MM.1S (cell line): ENCODE measurements around the gene CFB.

Source experiments
- DNase-seq: peaks from one replicate; pipeline ENCODE4 v3.0.0-alpha.2; 2015
- H2AFZ ChIP-seq: fragments of 300-600 bp; sonication (generic); 2 replicates; pipeline ENCODE4 v1.6.0; 2016; ENCODE audit warnings: antibody characterized with exemption, low read length
- H3F3A ChIP-seq: fragments of 300-600 bp; sonication (generic); 2 replicates; pipeline ENCODE4 v1.6.1; 2016; ENCODE audit warnings: mild to moderate bottlenecking, antibody characterized with exemption, low read length, moderate library complexity, mixed read lengths; ENCODE audit not compliant: insufficient read depth
- H3K27ac ChIP-seq: fragments of 300-600 bp; sonication (generic); 2 replicates; pipeline ENCODE4 v1.5.1; 2016; ENCODE audit warnings: mild to moderate bottlenecking, low read length
- H3K27me3 ChIP-seq: fragments of 300-600 bp; sonication (generic); replicated peaks from 2 replicates; pipeline ENCODE4 v1.6.0; 2016; ENCODE audit warnings: low read length; ENCODE audit not compliant: insufficient read depth
- H3K36me3 ChIP-seq: fragments of 300-600 bp; sonication (generic); replicated peaks from 2 replicates; pipeline ENCODE4 v1.6.1; 2016; ENCODE audit warnings: mild to moderate bottlenecking, low read length, mixed read lengths; ENCODE audit not compliant: insufficient read depth
- H3K4me1 ChIP-seq: fragments of 300-600 bp; sonication (generic); 2 replicates; pipeline ENCODE4 v1.6.1; 2016; ENCODE audit warnings: low read length, mixed read lengths
- H3K4me2 ChIP-seq: fragments of 300-600 bp; sonication (generic); 2 replicates; pipeline ENCODE4 v1.6.0; 2016; ENCODE audit warnings: low read depth, low read length
- H3K4me3 ChIP-seq: fragments of 300-600 bp; sonication (generic); 2 replicates; pipeline ENCODE4 v1.5.1; 2016; ENCODE audit warnings: low read length, mixed read lengths
- H3K79me2 ChIP-seq: fragments of 300-600 bp; sonication (generic); 2 replicates; pipeline ENCODE4 v1.6.1; 2016; ENCODE audit warnings: mixed run types, low read length, mixed read lengths
- H3K9ac ChIP-seq: fragments of 300-600 bp; sonication (generic); 2 replicates; pipeline ENCODE4 v1.6.1; 2016; ENCODE audit warnings: low read length, mixed read lengths
- H3K9me2 ChIP-seq: fragments of 300-600 bp; sonication (generic); replicated peaks from 2 replicates; pipeline ENCODE4 v1.6.1; 2016; ENCODE audit warnings: mild to moderate bottlenecking, low read length, mixed read lengths; ENCODE audit not compliant: insufficient read depth
- H3K9me3 ChIP-seq: fragments of 300-600 bp; sonication (generic); replicated peaks from 2 replicates; pipeline ENCODE4 v1.6.1; 2016; ENCODE audit warnings: mild to moderate bottlenecking, low read length, mixed read lengths; ENCODE audit not compliant: insufficient read depth
- H4K20me1 ChIP-seq: fragments of 300-600 bp; sonication (generic); 2 replicates; pipeline ENCODE4 v1.6.1; 2016; ENCODE audit warnings: mild to moderate bottlenecking, low read length, moderate library complexity, mixed read lengths; ENCODE audit not compliant: insufficient read depth
- CTCF ChIP-seq: fragments of 300-600 bp; sonication (generic); IDR thresholded peaks from 2 replicates; pipeline ENCODE4 v1.5.1; 2016; ENCODE audit warnings: antibody characterized with exemption, low read length, mixed read lengths
- EZH2 ChIP-seq: fragments of 300-600 bp; sonication (generic); optimal IDR thresholded peaks from 2 replicates; pipeline ENCODE3; 2017; ENCODE audit warnings: low read depth, mild to moderate bottlenecking, antibody characterized with exemption, low read length, mixed read lengths
- EZH2phosphoT487 ChIP-seq: fragments of 300-600 bp; sonication (generic); IDR thresholded peaks from 2 replicates; pipeline ENCODE4 v1.6.1; 2018; ENCODE audit warnings: antibody characterized with exemption, low read length

The CFB gene

GRCh38 chr6:31940256-31940664 lies 5.6 kb upstream of the CFB start:
- TF ChIP-seq EZH2phosphoT487 (no peak), EZH2 (no peak), CTCF (no peak)
- Histone ChIP-seq H3F3A (no peaks in the 10 kb centered on the region), H3K4me2 (no peak overlapping the region), H3K27ac (no peak overlapping the region), H3K9me2 (no peaks in the 10 kb centered on the region), H2AFZ (no peak overlapping the region), H3K79me2 (no peaks in the 10 kb centered on the region), H3K36me3 (no peaks in the 10 kb centered on the region), H3K27me3 (peaks cover 14% of the 10 kb centered on the region; the same call in 1 of the 2 replicates), H3K4me1 (peaks cover 4% of the 10 kb centered on the region; the same call in 1 of the 2 replicates), H3K9ac (no peak overlapping the region), H3K4me3 (no peak overlapping the region), H4K20me1 (no peaks in the 10 kb centered on the region), H3K9me3 (no peaks in the 10 kb centered on the region)
- DNase-seq, result no peak

GRCh38 chr6:31943742-31944141 lies 2.2 kb upstream of the CFB start:
- Histone ChIP-seq H3K27ac (no peak overlapping the region), H3K36me3 (no peaks in the 10 kb centered on the region), H3K4me1 (peaks cover 4% of the 10 kb centered on the region; the same call in 1 of the 2 replicates), H3K4me3 (no peak overlapping the region), H3K9ac (no peak overlapping the region), H3K9me2 (no peaks in the 10 kb centered on the region), H3K27me3 (peaks cover 35% of the 10 kb centered on the region), H3K79me2 (no peaks in the 10 kb centered on the region), H3K9me3 (no peaks in the 10 kb centered on the region), H4K20me1 (no peaks in the 10 kb centered on the region), H3K4me2 (no peak overlapping the region), H2AFZ (no peak overlapping the region), H3F3A (no peaks in the 10 kb centered on the region)
- DNase-seq, result no peak
- TF ChIP-seq EZH2 (no peak), EZH2phosphoT487 (no peak), CTCF (no peak)

GRCh38 chr6:31945154-31945506 lies 765 bp upstream of the CFB start:
- H3K9me3 ChIP-seq, result no peaks in the 10 kb centered on the region
- H3F3A ChIP-seq, result no peaks in the 10 kb centered on the region
- H3K4me1 ChIP-seq, result peaks cover 4% of the 10 kb centered on the region; the same call in 1 of the 2 replicates
- no peak overlapping the region for H3K9ac ChIP-seq
- H3K27ac ChIP-seq, result no peak overlapping the region
- no peak for DNase-seq
- no peaks in the 10 kb centered on the region for H3K36me3 ChIP-seq
- no peak overlapping the region for H3K4me3 ChIP-seq
- no peaks in the 10 kb centered on the region for H3K79me2 ChIP-seq
- H3K4me2 ChIP-seq, result no peak overlapping the region
- H2AFZ ChIP-seq, result no peak overlapping the region
- no peaks in the 10 kb centered on the region for H4K20me1 ChIP-seq
- H3K27me3 ChIP-seq, result peaks cover 35% of the 10 kb centered on the region
- no peaks in the 10 kb centered on the region for H3K9me2 ChIP-seq
- TF ChIP-seq EZH2 (no peak), CTCF (no peak), EZH2phosphoT487 (no peak)
